Prostate gland (tissue), 2 donors: ENCODE measurements around the gene CNMD. TPM values are rescaled to one million over a fixed set of nuclear protein-coding genes. Genes with fewer than 3 reads are reported as not detected.
"Not testable (repeated sequence)": the region's sequence is repeated elsewhere in the genome, so short reads cannot be mapped to it uniquely, and the experiment has no call there.

Experiments used
- DNase-seq: peaks from one replicate; pipeline ENCODE4 v3.0.0-alpha.2; 2019; ENCODE audit warnings: low spot score
- H3K27ac ChIP-seq, 2 donors: fragments of 200-600 bp; sonication (generic); 2 replicates each; pipeline ENCODE4 v1.5.1; 2017 to 2019
- H3K27me3 ChIP-seq: fragments of 200-600 bp; sonication (generic); replicated peaks from 2 replicates; pipeline ENCODE4 v1.5.1; 2019; ENCODE audit not compliant: insufficient read depth
- H3K36me3 ChIP-seq, 2 donors: fragments of 200-600 bp; sonication (generic); 1 replicate in 1 of 2; 2 replicates in 1 of 2; pipeline versions ENCODE4 v1.5.1 to v1.8.1; 2017 to 2019
- H3K4me1 ChIP-seq: fragments of 200-600 bp; sonication (generic); replicated peaks from 2 replicates; pipeline ENCODE4 v1.5.1; 2019
- H3K4me3 ChIP-seq, 2 donors: fragments of 200-600 bp; sonication (generic); 2 replicates each; pipeline ENCODE4 v1.5.1; 2017 to 2019
- H3K9me3 ChIP-seq: fragments of 200-600 bp; sonication (generic); 2 replicates; pipeline ENCODE4 v1.5.1; 2017
- CTCF ChIP-seq, 4 experiments: fragments of 200-600 bp in 2 of 4; fragments of 450-650 bp in 2 of 4; sonication (generic) in 2 of 4; IDR thresholded peaks; 1 replicate in 3 of 4; 2 replicates in 1 of 4; pipeline ENCODE4 v1.5.1; 2016 to 2019; ENCODE audit warnings: antibody characterized with exemption in 4 of 4, mild to moderate bottlenecking in 2 of 4, moderate library complexity in 2 of 4
- POLR2A ChIP-seq: fragments of 450-650 bp; IDR thresholded peaks from one replicate; pipeline ENCODE4 v1.6.1; 2016; ENCODE audit warnings: antibody characterized with exemption, mild to moderate bottlenecking
- POLR2AphosphoS5 ChIP-seq: sonication (generic); formaldehyde crosslinking; IDR thresholded peaks from one replicate; pipeline ENCODE4 v1.6.1; 2017; ENCODE audit warnings: antibody characterized with exemption
- WGBS: methylation state at CpG from one replicate; pipeline ENCODE4 v1.1.5; 2018; 5-methylcytosine and 5-hydroxymethylcytosine counted together
- intact Hi-C: fragments of 100-400 bp; cut with DNase I; formaldehyde crosslinking; loops from one replicate; pipeline ENCODE4 v1.14.2; 2022
- total RNA-seq, 2 donors: library from RNA; depleted of rRNA; stranded (reverse); fragments of >200 nt; gene quantifications; one replicate each; pipeline ENCODE4 v1.1.0, GENCODE V29; 2016

The CNMD gene
- total RNA-seq, 2 donors from 2014 or later, result 5.6 TPM; not detected in 1

DNA sequence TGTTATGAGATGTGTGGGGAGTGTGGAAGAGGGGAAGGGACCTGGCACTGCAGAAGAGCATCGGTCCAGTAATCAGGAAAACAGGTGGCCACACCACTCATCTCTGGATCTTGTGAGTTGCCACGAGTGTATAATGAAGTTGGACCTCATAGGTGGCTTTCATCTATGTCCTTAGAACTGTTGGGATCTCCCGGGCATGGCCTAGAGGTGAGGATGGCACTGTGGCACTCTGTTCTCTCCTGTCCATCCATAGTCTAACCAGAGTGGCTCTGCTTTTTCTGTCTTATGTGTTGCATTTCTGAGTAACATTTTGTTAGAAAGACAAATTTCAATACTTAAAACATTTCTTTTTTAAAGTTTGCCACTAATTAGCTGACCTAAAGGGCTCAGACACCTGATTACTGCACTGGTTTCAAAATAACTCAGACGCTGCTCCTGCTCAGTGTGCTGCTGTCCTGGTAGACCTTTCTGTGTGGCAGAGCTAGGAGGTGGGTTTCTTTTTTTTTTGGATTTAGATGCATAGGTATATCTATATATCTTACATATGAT lies 5.5 kb downstream of the CNMD start:
- no peaks in the 10 kb centered on the region for H3K9me3 ChIP-seq
- 90% methylated on average over 4 of the region's 4 CpGs for WGBS
- no peaks in the 10 kb centered on the region for H3K36me3 ChIP-seq
- TF ChIP-seq POLR2A (no peak), CTCF (IDR thresholded peaks at IDR 0.05) (no peak), POLR2AphosphoS5 (no peak)
- no peak for DNase-seq
- H3K4me3 ChIP-seq, result no peak overlapping the region
- no peaks in the 10 kb centered on the region for H3K4me1 ChIP-seq
- intact Hi-C loops, result no loop called here
- no peaks in the 10 kb centered on the region for H3K27me3 ChIP-seq
- no peak overlapping the region for H3K27ac ChIP-seq

DNA sequence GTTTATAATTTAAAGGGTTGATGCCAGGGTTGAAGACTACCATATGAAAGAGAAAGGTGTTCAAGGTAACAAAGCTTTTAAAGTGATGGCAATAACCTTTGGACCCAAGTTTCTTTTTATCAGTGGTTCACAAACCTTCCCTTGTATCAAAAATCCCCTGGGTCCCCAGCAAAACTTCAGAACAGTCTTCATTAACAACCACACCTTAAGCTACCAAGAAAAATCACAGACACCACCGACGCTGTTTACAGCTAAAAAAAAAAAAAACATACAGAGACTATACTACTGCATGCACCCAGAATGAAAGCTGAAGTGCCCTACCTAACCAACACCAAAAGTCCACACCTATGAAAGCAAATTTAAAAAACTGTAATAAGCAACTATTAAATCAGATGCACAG lies 13.4 kb downstream of the CNMD start:
- 88% methylated on average over 2 of the region's 2 CpGs for WGBS
- H3K9me3 ChIP-seq, result no peaks in the 10 kb centered on the region
- H3K27me3 ChIP-seq, result no peaks in the 10 kb centered on the region

DNA sequence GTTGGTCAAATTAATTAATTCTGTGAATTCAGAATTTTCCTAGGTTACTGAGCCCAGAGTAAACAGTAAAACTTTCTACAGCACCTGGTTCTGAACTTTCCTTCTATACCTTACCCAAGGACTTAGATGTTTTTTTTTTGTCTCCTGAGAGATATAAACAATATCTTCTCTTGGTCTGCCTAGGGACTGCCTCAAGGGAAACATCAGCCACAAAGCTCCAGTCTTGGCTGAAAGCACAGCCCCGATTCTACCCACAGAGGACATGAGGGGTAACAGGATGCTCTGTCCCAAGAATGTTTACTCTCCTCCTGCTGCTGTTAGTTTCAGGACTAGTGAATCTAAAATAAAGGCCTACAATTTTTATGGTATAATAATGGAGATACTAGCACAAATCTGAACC lies 14.3 kb downstream of the CNMD start:
- 92% methylated on average over 1 of the region's 1 CpG for WGBS
- H3K9me3 ChIP-seq, result no peaks in the 10 kb centered on the region

More for the DNA sequence above, 13.4 kb downstream of the CNMD start:
- Histone ChIP-seq H3K27ac (no peak overlapping the region), H3K36me3 (no peaks in the 10 kb centered on the region), H3K4me1 (no peaks in the 10 kb centered on the region), H3K4me3 (no peak overlapping the region)
- DNase-seq, result no peak
- TF ChIP-seq POLR2A (no peak), CTCF (IDR thresholded peaks at IDR 0.05) (no peak), POLR2AphosphoS5 (no peak)
- intact Hi-C loops, result no loop called here

GRCh38 chr13:52723181-52723580 lies 16.4 kb downstream of the CNMD start:
- no peaks in the 10 kb centered on the region for H3K9me3 ChIP-seq
- intact Hi-C loops, result no loop called here
- no peak overlapping the region for H3K27ac ChIP-seq
- no peaks in the 10 kb centered on the region for H3K4me1 ChIP-seq
- no peak overlapping the region for H3K4me3 ChIP-seq
- no peaks in the 10 kb centered on the region for H3K36me3 ChIP-seq
- no peak for DNase-seq
- H3K27me3 ChIP-seq, result no peaks in the 10 kb centered on the region
- 69% methylated on average over 4 of the region's 4 CpGs for WGBS
- TF ChIP-seq POLR2A (no peak), CTCF (IDR thresholded peaks at IDR 0.05) (no peak)

More for the DNA sequence above, 14.3 kb downstream of the CNMD start:
- no peak overlapping the region for H3K27ac ChIP-seq
- intact Hi-C loops, result no loop called here
- no peaks in the 10 kb centered on the region for H3K4me1 ChIP-seq
- no peaks in the 10 kb centered on the region for H3K27me3 ChIP-seq
- no peak for DNase-seq
- H3K36me3 ChIP-seq, result no peaks in the 10 kb centered on the region
- no peak for TF ChIP-seq POLR2AphosphoS5
- no peak for TF ChIP-seq POLR2A
- no peak for TF ChIP-seq CTCF (IDR thresholded peaks at IDR 0.05)
- H3K4me3 ChIP-seq, result no peak overlapping the region

- WGBS, result 95% methylated on average over 2 of the region's 2 CpGs
- intact Hi-C loops, DNase-seq, H3K4me1 ChIP-seq, H3K9me3 ChIP-seq, H3K27me3 ChIP-seq, H3K36me3 ChIP-seq, H3K4me3 ChIP-seq, H3K27ac ChIP-seq: not testable (repeated sequence)
Observed at GRCh38 chr13:52721356-52721755, 18.3 kb downstream of the CNMD start.

DNA sequence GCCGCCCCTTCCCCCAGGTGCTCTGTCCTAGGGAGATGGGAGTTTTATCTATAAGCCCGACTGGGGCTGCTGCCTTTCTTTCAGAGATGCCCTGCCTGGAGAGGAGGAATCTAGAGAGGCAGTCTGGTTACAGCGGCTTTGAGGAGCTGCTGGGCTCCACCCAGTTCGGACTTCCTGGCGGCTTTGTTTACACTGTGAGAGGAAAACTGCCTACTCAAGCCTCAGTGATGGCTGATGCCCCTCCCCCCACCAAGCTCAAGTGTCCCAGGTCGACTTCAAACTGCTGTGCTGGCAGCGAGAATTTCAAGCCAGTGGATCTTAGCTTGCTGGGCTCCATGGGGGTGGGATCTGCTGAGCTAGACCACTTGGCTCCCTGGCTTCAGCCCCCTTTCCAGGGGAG lies 18.7 kb downstream of the CNMD start:
- H3K9me3 ChIP-seq, H3K4me3 ChIP-seq, DNase-seq, H3K27me3 ChIP-seq, H3K27ac ChIP-seq, intact Hi-C loops, H3K36me3 ChIP-seq, H3K4me1 ChIP-seq: not testable (repeated sequence)
- 67% methylated on average over 6 of the region's 7 CpGs for WGBS
